Islet precursor cell (in vitro differentiated cells): ENCODE measurements around the gene VPS9D1.

Experiments used
- DNase-seq: peaks from one replicate; pipeline ENCODE4 v3.0.0-alpha.2; 2018

Gene VPS9D1

GRCh38 chr16:89720813-89721545 lies at the start of gene VPS9D1, which contains the start of gene ZNF276:
TSS of gene VPS9D1 (minus strand) at chr16:89720898. CDS start at chr16:89720861, 37 bp downstream.
TSS of gene ZNF276 (plus strand) at chr16:89721537. CDS start at chr16:89721641, 104 bp downstream.
- DNase-seq, result peak; percentile 89

- no peak for DNase-seq
Measured at GRCh38 chr16:89770367-89770766, 49.7 kb upstream of the VPS9D1 start.

GRCh38 chr16:89765292-89765830 lies 44.7 kb upstream of the VPS9D1 start:
- DNase-seq, result no peak

GRCh38 chr16:89764711-89765201 lies 44.1 kb upstream of the VPS9D1 start:
- DNase-seq, result no peak

- DNase-seq, result no peak
Measured at GRCh38 chr16:89761304-89761922, 40.7 kb upstream of the VPS9D1 start.

GRCh38 chr16:89759746-89760340 lies 39.1 kb upstream of the VPS9D1 start:
- DNase-seq, result peak; percentile 52

GRCh38 chr16:89749637-89750036 lies 28.9 kb upstream of the VPS9D1 start:
- DNase-seq, result no peak

GRCh38 chr16:89748921-89749320 lies 28.2 kb upstream of the VPS9D1 start:
- no peak for DNase-seq

GRCh38 chr16:89748076-89748475 lies 27.4 kb upstream of the VPS9D1 start:
- no peak for DNase-seq

- DNase-seq, result peak; percentile 47
Measured at GRCh38 chr16:89746043-89746442, 25.3 kb upstream of the VPS9D1 start.

GRCh38 chr16:89744813-89745212 lies 24.1 kb upstream of the VPS9D1 start:
- peak; percentile 46 for DNase-seq

- DNase-seq, result no peak
Measured at GRCh38 chr16:89742948-89743347, 22.2 kb upstream of the VPS9D1 start.

GRCh38 chr16:89741342-89742014 lies 20.8 kb upstream of the VPS9D1 start:
- DNase-seq, result peak; percentile 44

GRCh38 chr16:89739383-89739782 lies 18.7 kb upstream of the VPS9D1 start:
- no peak for DNase-seq

GRCh38 chr16:89738538-89739317 lies 18.0 kb upstream of the VPS9D1 start:
- DNase-seq, result peak; percentile 50

- DNase-seq, result peak; percentile 44
Measured at GRCh38 chr16:89738072-89738377, 17.3 kb upstream of the VPS9D1 start.

- no peak for DNase-seq
Measured at GRCh38 chr16:89737341-89738071, 16.8 kb upstream of the VPS9D1 start.

GRCh38 chr16:89736554-89736953 lies 15.9 kb upstream of the VPS9D1 start:
- DNase-seq, result no peak

- no peak for DNase-seq
Measured at GRCh38 chr16:89733792-89734191, 13.1 kb upstream of the VPS9D1 start.

GRCh38 chr16:89733322-89733721 lies 12.6 kb upstream of the VPS9D1 start:
- no peak for DNase-seq

GRCh38 chr16:89732918-89733242 lies 12.2 kb upstream of the VPS9D1 start:
- DNase-seq, result no peak
